HG03135 (cell line): ENCODE measurements around the gene PITPNM3.

ENCODE experiments used
- ATAC-seq: cut with Tn5 transposase; IDR thresholded peaks from one replicate; pipeline ENCODE4 v1.9.1; 2021; ENCODE audit warnings: mild to moderate bottlenecking, moderate library complexity; ENCODE audit not compliant: unreplicated experiment

The PITPNM3 gene

DNA sequence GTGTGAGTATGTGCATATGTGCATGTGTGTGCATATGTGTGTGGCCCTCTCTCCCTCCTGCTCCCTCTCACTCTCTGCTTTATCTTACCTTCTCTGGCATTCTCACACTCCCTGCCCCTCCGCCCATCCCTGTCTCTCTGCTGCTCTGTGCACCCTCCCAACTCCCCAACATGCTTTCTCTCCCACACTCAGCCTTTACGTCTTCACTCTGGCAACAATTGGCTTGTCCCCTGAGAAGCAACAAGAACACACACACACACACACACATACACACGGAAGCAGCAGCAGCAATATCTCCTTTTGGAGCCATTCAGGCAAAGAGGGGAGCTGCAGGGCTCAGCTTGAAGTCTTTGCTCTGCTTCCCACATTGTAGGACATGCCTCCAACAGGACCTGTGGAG is 27.8 kb downstream of the PITPNM3 start:
- ATAC-seq = no peak

DNA sequence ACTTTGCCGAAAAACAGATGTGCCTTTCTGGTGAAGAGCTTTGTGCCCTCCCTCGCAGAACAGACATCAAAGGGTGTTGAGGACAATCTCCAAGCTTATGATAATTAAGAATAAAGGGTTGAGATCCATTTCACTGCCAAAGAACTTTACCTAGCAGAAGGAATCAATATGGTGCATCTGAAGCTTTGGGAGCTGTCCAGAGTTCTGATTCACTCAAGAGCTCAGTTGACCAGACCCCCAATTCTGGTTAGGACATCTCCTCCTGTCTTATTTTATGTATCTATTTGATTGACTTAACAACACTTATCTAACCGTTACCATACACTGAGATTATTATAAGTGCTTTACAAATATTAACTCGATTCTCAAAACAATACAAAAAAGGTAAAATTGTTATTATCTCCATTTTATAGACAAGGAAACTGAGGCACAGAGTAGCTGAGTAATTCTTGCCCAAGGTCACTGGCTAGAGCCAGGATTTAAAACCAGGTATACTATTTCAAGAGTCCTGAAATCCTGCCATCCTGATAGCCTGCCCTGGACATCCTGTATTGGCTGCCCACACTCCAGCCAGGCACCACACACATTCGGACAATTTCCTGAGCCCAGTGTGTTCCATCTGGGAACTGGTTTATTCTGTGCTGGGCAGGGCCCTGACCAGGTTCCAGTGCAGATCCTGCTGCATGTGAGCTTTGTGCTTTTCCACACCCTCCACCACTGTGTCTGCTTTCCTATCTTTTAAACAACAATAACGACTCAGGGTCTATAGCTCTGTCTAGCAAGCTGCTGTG is 29.8 kb downstream of the PITPNM3 start:
- no peak for ATAC-seq

DNA sequence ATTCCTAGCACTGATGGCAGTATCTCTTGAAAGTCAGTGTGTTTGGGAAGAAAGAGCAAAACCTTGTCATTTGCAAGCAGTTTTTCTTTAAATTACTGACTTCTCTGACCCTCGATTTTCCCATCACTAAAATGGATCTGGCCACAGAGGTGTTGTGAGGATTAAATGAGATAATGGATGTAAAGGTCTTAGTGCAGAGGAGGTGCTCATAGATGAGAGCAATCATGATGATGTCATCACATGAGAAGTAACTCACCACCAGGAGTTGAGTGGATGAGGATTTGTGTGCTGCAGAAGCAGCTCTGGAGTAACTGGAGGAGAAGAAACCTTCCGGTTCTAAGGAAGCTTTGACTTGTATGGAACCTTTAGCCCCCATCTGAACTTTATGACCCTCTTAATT is 30.6 kb downstream of the PITPNM3 start:
- no peak for ATAC-seq

DNA sequence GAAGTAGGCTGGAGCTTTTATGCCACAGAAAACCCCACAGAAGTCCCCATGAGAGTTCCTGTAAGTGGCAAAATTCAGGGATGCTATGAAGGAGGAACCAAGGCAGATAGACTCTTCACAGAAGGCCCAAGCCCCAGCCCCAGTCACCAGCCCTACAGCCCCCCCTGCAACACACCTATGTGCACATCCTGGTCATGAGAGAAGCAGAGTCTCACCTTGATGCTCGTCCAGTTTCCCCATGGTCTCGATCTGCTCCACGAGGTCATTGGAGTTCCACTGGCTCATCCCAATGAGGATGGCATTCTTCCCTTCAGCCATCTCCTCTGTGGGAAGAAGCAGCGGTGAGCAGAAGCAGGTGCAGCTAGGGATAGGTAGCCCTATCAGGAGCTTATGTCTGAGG is 31.2 kb downstream of the PITPNM3 start:
- no peak for ATAC-seq

DNA sequence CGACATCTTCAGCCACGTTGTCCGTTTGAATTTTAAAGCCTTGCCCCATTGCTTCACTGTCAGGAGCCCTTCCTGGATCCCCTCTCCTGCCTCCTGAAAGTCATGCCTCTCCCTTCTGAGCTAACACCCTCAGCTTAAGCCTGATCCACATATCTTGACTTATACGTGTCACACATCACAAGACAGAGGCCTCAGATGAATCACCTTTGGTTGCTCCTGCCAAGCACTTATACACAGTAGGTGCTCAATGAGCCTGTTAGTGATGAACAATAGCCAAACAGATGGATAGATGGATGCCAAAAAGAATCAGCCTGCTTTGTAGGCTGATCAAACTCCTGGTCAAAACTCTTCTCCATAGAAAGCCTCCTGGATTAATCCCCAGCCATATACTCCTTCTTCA is 31.8 kb downstream of the PITPNM3 start:
- no peak for ATAC-seq

DNA sequence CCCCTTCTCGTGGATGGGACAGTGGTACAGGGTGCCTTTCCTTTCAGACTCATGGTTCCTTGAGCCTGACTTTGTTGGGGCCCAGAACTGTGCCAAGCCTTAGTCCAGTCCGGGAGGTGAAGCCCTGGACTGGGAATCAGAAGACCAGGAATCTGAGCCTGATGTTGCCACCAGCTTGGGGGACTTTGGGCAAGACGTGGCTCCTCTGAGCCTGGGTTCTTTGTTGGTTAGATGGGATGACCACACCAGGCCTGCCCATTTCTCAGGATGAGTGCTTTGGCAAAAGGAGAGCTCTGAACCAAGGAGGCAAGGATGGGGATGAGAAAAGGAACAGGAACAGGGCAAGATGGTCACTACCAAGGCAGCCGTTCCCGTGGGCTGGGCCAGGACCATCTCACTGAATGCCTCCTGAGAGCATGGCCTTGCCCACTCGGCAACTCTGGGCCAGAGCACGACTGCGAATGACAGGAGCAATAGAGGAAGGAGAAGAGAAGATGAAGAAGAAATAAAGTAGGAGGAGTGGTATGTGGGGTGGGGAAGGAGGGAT is 32.5 kb downstream of the PITPNM3 start:
- ATAC-seq = no peak

DNA sequence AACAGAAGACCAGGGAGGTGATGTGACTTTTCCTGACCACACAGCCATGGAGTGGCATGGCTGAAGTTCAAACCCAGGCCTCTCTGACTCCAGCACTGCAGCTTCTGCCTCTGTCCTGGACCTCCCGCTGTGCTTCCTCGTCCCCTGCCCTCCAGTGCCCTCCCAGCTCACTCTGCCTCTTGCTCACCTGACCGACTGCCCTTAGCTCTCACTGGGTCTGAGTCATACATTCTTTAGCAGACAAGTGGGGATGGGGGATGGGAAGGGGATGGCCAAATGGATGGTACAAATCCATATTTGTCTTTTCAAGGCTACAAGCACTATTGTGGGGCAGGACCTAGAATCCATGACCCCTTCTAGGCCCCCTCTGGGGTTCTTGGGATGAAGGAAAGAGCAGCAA is 33.0 kb downstream of the PITPNM3 start:
- no peak for ATAC-seq

DNA sequence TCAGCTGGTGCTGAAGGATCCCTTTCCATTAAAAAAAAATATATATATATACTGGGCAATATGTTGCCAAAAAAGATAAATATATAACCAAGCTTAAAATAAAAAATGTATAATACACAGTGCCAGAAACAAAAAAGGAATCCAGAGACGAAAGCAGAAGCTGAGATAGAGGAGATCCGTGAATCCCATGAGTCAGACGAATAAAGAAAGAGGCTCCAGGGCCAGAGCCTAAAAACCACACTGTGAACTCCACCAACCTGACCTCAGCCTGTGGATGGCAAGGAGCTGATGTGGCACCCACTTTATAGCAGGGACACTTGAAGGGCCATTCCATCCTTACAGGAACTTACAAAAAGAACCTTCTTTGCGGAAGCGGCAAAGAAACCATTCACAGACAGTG is 34.8 kb downstream of the PITPNM3 start:
- no peak for ATAC-seq

DNA sequence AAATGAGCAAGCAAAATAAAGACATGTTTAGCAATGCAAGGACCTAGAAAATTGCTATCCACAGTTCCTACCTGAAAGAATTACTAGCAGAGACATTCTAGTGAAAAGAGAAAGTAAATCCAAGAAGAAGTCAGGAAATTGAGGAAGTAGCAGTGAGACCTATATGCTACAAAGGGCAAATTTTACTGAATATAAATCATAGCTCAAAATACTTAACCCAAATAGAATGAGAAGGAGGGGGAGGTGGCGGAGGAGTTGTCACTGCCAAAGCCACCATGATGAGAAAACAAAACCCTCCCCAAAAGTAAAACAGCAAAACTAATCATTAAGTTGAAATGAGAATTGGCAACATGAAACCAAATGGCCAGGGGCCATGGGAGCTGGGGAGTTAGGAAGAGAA is 39.3 kb downstream of the PITPNM3 start:
- no peak for ATAC-seq

DNA sequence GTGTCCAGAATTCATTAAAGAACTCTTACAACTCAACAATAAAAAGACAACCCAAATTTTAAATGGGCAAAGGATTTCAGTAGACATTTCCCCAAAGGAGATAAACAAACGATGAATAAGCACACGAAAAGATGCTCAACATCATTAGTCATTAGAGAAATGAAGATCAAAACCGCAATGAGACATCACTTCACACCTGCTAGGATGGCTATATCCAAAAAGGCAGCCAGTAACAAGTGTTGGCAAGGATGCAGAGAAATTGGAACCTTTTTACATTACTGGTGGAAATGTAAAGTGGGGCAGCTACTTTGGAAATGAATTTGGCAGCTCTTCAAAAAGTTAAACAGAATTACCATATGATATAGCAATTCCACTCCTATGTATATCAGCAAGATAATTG is 42.0 kb downstream of the PITPNM3 start:
- ATAC-seq = no peak

DNA sequence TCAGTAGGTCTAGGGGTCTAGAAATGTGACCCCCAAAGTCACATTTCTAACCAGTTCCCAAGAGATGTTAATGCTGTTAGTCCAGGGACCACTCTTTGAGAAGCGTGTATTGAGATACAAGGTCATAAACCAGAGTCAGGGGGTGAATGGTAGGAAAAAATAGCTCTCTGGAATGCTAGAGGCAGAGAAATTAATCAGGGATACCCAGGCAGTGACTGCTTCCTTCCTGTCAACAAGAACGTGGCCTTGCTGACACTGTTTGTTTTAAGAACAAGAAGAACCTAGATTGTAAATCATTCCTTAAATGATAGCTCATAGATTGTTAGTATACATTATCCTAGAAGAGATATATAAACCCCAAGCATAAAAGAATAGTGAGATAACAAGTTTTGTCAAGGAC is 43.8 kb downstream of the PITPNM3 start:
- ATAC-seq = no peak

DNA sequence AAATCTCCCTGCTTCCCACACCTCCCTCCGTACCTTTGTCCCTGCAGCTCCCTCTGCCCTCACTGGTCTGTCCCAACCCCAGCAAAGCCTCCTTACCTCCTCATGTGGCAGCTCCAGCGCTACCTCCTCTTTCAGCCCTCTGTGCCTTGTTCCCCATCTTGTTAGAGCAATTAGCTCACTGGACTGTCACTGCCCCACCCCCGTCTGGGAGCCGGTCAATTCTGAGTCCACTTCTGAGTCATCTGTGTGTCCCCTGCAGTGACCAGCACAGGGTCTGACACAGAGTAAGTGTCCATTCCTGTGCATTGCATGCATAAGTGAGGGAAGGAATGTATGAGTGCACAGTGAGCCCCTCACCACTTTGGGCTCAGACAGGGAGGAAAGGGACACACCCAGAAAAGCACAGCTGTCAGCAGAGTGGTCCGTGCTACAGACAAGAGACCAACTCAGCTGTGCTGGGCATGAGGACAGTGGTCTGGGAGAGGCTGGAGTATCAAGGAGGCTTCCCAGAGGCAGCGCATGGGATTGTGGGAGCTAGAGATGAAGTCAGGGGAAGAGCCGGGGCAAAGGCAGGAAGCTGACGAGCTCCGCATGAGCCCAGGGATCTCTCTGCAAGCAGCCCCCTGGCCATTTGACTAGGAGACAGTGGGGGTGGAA is 45.9 kb downstream of the PITPNM3 start:
- ATAC-seq = no peak

DNA sequence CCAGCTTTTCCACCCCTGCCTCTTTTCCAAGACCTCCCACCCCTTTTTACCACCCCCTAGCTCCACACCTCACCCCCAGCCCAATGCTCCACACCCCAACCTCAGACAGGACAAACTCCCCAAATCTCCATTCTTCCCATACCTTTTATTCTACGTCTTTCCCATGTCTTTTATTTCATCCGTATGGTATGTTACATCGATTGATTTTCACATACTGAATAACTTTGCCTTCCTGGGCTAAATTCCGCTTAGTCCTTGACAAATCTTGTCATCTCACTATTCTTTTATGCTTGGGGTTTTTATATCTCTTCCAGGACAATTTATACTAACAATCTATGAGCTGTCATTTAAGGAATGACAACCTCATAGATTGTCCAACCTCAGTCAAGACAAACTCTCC is 46.4 kb downstream of the PITPNM3 start:
- ATAC-seq = no peak

DNA sequence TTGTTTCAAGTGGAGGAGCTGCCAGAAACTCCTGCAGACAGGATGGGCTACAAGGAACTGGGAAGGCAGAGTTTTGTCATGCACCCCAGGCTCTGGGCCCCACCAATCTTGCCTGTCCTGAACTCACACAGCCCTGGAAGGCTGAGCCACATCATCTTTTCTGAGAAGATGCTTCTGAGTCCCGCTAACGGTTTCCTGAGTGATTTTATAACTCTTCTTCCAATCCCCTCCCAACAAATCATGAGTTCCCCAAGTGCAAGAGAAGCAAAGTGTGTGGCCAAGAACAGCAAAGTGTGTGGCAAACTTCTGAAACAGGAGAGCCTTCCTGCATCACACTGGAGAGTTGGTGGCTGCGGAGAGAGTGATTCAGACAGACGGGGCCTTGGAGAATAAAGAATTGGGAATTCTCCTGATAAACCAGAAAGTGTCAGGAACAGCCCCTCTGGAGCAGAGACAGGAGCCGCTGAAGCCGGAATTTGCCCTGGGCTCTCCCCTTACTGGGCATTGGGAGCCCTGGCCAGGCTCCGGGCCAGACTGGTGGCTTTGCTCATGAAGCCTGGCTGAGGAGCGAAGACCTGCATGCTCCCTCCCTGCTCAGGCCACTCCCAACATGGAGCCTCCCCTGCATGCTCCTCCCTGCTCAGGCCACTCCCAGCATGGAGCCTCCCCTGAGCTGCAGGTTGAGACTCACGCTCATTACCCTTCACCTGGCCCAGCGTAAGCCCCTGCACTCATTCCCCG is 47.2 kb downstream of the PITPNM3 start:
- ATAC-seq = no peak

DNA sequence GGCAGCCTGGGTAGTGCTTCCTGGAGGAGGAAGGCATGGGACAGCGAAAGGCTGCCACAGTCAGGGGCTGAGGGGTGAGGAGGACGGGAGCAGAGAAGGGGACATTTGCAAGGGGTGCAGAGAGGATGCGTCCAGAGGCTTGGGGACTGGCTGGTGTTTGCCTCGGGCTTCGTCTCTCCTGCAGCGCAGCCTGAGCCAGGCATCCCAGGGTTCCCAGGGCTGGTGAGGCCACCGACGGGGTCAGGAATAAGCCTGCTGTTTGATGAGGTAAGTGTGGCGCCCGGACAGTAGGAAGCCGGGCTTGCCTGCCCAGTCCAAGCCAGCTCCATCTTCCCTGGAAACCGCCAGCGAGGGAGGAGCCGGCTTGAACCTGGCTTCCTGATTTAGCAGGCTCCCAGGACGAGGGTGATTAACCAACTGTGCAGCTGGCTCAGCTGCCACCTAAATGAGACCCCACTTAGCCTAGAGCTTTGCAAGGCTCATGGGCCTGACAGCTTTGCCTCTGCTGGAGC is 47.8 kb downstream of the PITPNM3 start:
- no peak for ATAC-seq

DNA sequence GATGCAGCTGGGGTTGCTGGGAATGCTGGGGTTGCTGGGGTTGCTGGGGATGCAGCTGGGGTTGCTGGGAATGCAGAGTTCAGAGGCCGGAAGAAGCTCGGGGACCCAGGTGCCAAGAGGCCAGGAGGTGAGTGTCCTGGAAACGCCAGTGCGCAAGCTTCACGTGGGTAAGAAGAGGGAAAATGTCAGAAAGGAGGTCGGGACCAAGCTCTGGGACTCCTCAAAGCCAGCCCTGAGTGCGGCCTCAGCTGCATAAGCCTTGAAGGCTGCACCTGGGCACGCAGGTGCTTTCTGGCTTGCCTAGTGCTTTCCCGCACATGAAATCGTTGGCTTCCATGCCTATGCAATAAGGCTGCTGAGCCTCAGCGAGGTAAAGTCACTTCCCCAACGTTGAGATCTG is 48.3 kb downstream of the PITPNM3 start:
- ATAC-seq = no peak

DNA sequence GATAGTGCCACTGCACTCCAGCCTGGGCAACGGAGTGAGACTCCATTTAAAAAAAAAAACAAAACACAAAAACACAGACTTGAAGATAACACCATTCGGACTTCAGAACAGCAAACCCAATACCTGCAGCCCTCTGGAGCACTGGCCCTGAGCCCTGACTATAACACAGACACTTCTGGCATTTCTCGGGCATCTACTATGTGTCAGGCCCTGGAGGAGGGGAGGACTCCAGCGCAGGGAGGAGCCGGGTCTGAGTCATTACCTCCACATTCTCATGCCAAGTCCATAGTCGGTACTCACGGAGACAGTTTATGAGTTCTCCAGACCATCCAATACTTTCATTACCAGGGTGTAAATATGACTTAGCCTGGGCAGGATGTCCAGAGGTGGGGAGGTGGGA is 48.8 kb downstream of the PITPNM3 start:
- no peak for ATAC-seq

DNA sequence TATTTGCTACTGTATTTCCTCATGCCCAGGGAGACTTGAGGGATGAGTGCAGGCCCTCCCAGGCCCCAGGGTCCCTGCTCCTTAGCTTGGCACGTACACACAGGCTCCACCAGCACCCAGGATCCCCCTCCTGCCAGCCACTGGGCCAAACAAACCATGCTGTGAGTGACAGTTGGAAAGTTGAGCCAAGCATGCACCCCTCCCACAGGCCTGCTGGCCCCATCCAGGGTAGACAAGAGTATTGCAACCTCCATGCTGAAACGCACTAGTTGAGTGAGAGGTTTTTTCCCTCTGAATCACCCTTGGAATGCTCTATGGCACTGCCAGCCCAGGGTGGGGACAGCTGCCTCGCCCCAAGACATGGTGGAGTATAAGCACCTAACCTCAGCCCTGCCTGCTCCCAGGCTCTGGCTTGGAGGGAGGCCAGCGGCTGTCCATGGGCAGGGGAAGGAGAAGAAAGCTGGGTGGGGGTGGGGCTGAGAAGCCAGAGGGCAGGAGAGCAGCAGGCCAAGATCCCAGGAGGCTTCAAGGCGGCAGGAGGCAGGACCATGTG is 49.6 kb downstream of the PITPNM3 start:
- no peak for ATAC-seq

DNA sequence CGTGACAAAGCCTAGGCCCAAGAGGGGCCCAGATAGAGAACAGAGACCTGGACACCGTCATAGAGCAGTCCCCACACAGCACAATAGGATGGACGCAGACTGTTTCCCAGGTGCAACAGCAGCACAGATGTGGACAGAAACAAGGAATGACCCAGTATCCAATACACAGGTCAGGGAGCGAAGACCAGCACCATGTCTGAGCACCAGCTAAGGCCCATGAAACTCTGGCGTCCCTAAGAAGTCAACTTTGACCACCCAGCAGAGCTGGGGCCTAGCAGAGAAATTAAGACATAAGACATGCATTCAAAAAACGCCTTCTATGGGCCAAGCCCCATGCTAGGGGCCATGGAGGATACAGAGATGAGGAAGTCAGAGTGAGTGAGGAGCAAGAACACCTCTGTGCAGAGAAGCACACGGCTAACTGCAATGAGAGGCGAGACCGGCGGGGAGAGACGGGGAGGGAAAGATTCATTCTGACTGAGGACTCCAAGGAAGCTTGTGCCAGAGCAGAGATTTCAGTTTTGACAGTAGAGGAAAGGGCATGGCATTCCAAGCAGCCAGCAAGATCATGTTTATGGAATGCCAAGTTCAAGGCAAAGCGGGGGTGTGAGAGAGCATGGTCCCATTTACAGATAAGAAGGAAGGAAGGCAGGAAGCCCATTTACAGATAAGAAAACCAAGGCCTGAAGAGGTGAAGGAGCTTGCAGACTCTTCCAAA is 50.8 kb downstream of the PITPNM3 start:
- ATAC-seq = no peak

DNA sequence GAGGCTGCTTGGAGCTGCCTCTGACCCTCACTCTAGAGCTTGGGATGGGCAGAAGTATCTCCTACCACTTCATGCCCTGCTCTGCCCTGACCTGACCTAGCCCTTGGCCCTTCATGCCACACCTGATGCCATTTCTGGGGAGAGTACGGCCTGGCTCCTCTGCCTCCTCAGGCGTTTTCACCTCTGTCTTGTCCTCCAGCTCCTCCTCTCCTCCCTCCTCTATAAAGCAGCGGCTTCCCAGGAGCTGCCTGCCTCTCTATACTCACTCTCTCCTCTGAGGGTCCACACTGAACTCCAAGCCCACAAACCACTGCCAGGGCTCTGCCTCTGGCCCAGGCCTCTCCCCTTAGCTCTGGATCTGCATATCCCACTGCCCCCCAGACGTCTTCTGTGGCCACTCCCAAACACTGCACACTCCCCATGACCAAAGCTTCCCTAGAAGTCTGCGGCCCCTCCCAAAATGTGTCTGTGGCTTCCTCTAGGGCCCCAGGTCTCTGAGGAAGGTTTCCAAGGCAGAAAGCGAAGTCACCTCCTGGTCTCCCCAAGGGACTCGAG is 52.6 kb downstream of the PITPNM3 start:
- ATAC-seq = no peak
